GM23338 (cell line): ENCODE measurements around the gene RNU5B-1. TPM values are rescaled to one million over a fixed set of nuclear protein-coding genes. Genes with fewer than 3 reads are reported as not detected.
"Not testable (repeated sequence)": the region's sequence is repeated elsewhere in the genome, so short reads cannot be mapped to it uniquely, and the experiment has no call there.

ENCODE experiments used
- ATAC-seq: fragments of 200-7000 bp; cut with Tn5 transposase; 3 replicates; pipeline ENCODE4 v1.9.1; 2020
- DNase-seq: peaks from one replicate; pipeline ENCODE4 v3.0.0-alpha.2; 2015; ENCODE audit warnings: low spot score
- H2AFZ ChIP-seq: fragments of 200-600 bp; sonication (generic); 2 replicates; pipeline ENCODE4 v1.8.0; 2016; ENCODE audit warnings: antibody characterized with exemption, mild to moderate bottlenecking, moderate library complexity
- H3F3A ChIP-seq: fragments of 200-600 bp; sonication (generic); replicated peaks from 2 replicates; pipeline ENCODE4 v1.8.0; 2017; ENCODE audit warnings: antibody characterized with exemption, mixed run types, low read depth
- H3K27ac ChIP-seq: fragments of 200-600 bp; sonication (generic); 2 replicates; pipeline ENCODE4 v1.6.1; 2016; ENCODE audit warnings: low read depth
- H3K27me3 ChIP-seq: fragments of 200-600 bp; sonication (generic); 2 replicates; pipeline ENCODE4 v1.8.0; 2016; ENCODE audit warnings: mild to moderate bottlenecking, mixed run types, moderate library complexity; ENCODE audit not compliant: insufficient read depth
- H3K36me3 ChIP-seq: fragments of 200-600 bp; sonication (generic); 2 replicates; pipeline ENCODE4 v1.8.0; 2016; ENCODE audit warnings: mild to moderate bottlenecking; ENCODE audit not compliant: insufficient read depth
- H3K4me1 ChIP-seq: fragments of 200-600 bp; sonication (generic); 2 replicates; pipeline ENCODE4 v1.8.0; 2016; ENCODE audit warnings: mild to moderate bottlenecking, moderate library complexity; ENCODE audit not compliant: insufficient read depth
- H3K4me2 ChIP-seq: fragments of 200-600 bp; sonication (generic); 2 replicates; pipeline ENCODE4 v1.7.1; 2017; ENCODE audit warnings: mixed run types
- H3K4me3 ChIP-seq: fragments of 200-600 bp; sonication (generic); 2 replicates; pipeline ENCODE4 v1.6.1; 2016; ENCODE audit warnings: mixed run types
- H3K79me2 ChIP-seq: fragments of 200-600 bp; sonication (generic); replicated peaks from 2 replicates; pipeline ENCODE4 v1.8.0; 2017; ENCODE audit warnings: mild to moderate bottlenecking; ENCODE audit not compliant: insufficient read depth
- H3K9me2 ChIP-seq: fragments of 200-600 bp; sonication (generic); 2 replicates; pipeline ENCODE4 v1.8.0; 2017; ENCODE audit not compliant: insufficient read depth
- H4K20me1 ChIP-seq: fragments of 200-600 bp; sonication (generic); replicated peaks from 2 replicates; pipeline ENCODE4 v1.8.0; 2017; ENCODE audit warnings: mild to moderate bottlenecking; ENCODE audit not compliant: insufficient read depth
- H3K27ac Mint-ChIP-seq: 2 replicates; pipeline ENCODE4 v1.8.0; 2020; ENCODE audit warnings: inconsistent platforms, mild to moderate bottlenecking, moderate library complexity, mixed read lengths
- H3K27me3 Mint-ChIP-seq: 3 replicates; pipeline ENCODE4 v1.8.0; 2022; ENCODE audit warnings: low read depth, mild to moderate bottlenecking, moderate library complexity, mixed read lengths, inconsistent platforms; ENCODE audit not compliant: insufficient read depth, poor library complexity
- H3K36me3 Mint-ChIP-seq: 3 replicates; pipeline ENCODE4 v1.8.0; 2021; ENCODE audit warnings: low read depth, mild to moderate bottlenecking, inconsistent platforms, moderate library complexity, mixed read lengths
- H3K4me1 Mint-ChIP-seq: 3 replicates; pipeline ENCODE4 v1.8.0; 2020; ENCODE audit warnings: mild to moderate bottlenecking, inconsistent platforms, mixed read lengths
- H3K4me3 Mint-ChIP-seq: 3 replicates; pipeline ENCODE4 v1.8.0; 2021; ENCODE audit warnings: moderate library complexity, mild to moderate bottlenecking, inconsistent platforms, mixed read lengths
- H3K9me3 Mint-ChIP-seq: 3 replicates; pipeline ENCODE4 v1.8.0; 2020; ENCODE audit warnings: moderate library complexity, mild to moderate bottlenecking, inconsistent platforms, mixed read lengths
- CREB1 ChIP-seq: fragments of 250-450 bp; sonication (Bioruptor Pico); IDR thresholded peaks from 2 replicates; pipeline ENCODE4 v1.5.0; 2020; ENCODE audit warnings: low read depth, mild to moderate bottlenecking, moderate library complexity
- CTCF ChIP-seq, 2 experiments: fragments of 200-600 bp in 1 of 2; sonication (generic) in 1 of 2; conservative IDR thresholded peaks; 2 replicates each; pipeline versions ENCODE4 v1.5.1 to v1.6.1; 2016 to 2017; ENCODE audit warnings: antibody characterized with exemption in 2 of 2, low read depth in 2 of 2, mild to moderate bottlenecking in 2 of 2, moderate library complexity in 1 of 2
- ETS1 ChIP-seq: IDR thresholded peaks from 2 replicates; pipeline ENCODE4 v1.6.1; 2016; ENCODE audit warnings: antibody characterized with exemption
- EZH2 ChIP-seq: fragments of 200-600 bp; sonication (generic); IDR thresholded peaks from one replicate; pipeline ENCODE4 v1.8.0; 2017; ENCODE audit warnings: antibody characterized with exemption, mild to moderate bottlenecking, low read depth; ENCODE audit not compliant: unreplicated experiment
- EZH2phosphoT487 ChIP-seq: fragments of 200-600 bp; sonication (generic); IDR thresholded peaks from one replicate; pipeline ENCODE4 v1.8.1; 2018; ENCODE audit warnings: antibody characterized with exemption; ENCODE audit not compliant: unreplicated experiment
- JUNB ChIP-seq: IDR thresholded peaks from one replicate; pipeline ENCODE4 v1.6.1; 2016; ENCODE audit warnings: antibody characterized with exemption; ENCODE audit not compliant: unreplicated experiment
- NANOG ChIP-seq: IDR thresholded peaks from 2 replicates; pipeline ENCODE4 v1.6.1; 2016; ENCODE audit warnings: antibody characterized with exemption, borderline replicate concordance
- POLR2AphosphoS5 ChIP-seq: IDR thresholded peaks from 2 replicates; pipeline ENCODE4 v1.6.1; 2016; ENCODE audit warnings: antibody characterized with exemption, low read depth
- ZNF114 ChIP-seq: fragments of 250-450 bp; sonication (Bioruptor Pico); IDR thresholded peaks from 2 replicates; pipeline ENCODE4 v1.5.0; 2020; ENCODE audit warnings: mild to moderate bottlenecking, moderate library complexity
- polyA plus RNA-seq: library from polyadenylated mRNA; unstranded; fragments of >200 nt; fragmentation: Nextera tagmentation; extraction: Ambion mirVana; gene quantifications from 2 replicates; pipeline ENCODE4 v1.2.1, GENCODE V29; 2016
- total RNA-seq: library from RNA; depleted of rRNA; stranded (reverse); fragments of >200 nt; shearing (Covaris generic); gene quantifications from 2 replicates; pipeline ENCODE4 v1.2.3, GENCODE V29; 2014
- TF ChIP-seq, protein P1 (sequence below): fragments of 250-450 bp; sonication (Bioruptor Pico); IDR thresholded peaks from 2 replicates; pipeline ENCODE4 v1.5.0; 2020; ENCODE audit warnings: mild to moderate bottlenecking, moderate library complexity
- TF ChIP-seq, protein P2 (sequence below): IDR thresholded peaks from one replicate; pipeline ENCODE4 v1.6.1; 2018; ENCODE audit warnings: antibody characterized with exemption; ENCODE audit not compliant: unreplicated experiment

The RNU5B-1 gene
- total and polyA plus RNA-seq, 2 experiments from 2014 or later, result not detected

DNA sequence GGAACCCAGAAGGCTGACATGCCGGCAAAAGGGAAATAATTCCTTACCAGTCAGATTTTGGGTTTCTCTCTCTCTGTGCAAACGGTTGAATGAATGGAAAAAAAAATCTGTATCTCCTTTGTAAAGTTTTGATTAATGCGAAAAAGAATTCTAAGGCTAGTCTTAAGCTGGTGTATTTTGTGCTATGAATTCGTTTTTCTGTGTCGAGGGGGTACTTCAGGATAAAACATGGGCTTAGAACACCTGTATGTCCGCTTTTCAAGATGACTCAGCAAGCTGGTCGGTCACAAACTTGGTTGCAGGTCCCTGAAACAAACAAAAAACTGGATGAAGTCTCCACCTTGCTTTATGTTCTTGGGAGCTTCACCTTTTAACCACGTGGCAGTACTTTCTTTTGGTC, 44.9 kb downstream of the RNU5B-1 start:
- Histone ChIP-seq H3K27ac (no peak overlapping the region), H3K9me2 (no peaks in the 10 kb centered on the region), H3K27me3 (peaks cover 32% of the 10 kb centered on the region), H3K4me1 (peaks cover 2% of the 10 kb centered on the region), H4K20me1 (peaks cover 5% of the 10 kb centered on the region), H2AFZ (no peak overlapping the region), H3K36me3 (no peaks in the 10 kb centered on the region), H3K4me3 (no peak overlapping the region), H3K4me2 (no peak overlapping the region), H3K79me2 (no peaks in the 10 kb centered on the region), H3F3A (0 out of 2 replicates have a peak, but pooled peaks cover 2% of the 10 kb centered on the region)
- H3K36me3 Mint-ChIP-seq, result peaks cover 35% of the 10 kb centered on the region
- H3K27me3 Mint-ChIP-seq, result peaks cover 15% of the 10 kb centered on the region
- TF ChIP-seq EZH2 (no peak), NANOG (no peak), POLR2AphosphoS5 (no peak), CREB1 (CRISPR knock-in tag) (no peak), ZNF114 (CRISPR knock-in tag) (no peak), JUNB (no peak), CTCF (conservative IDR thresholded peaks at IDR 0.05; ENCODE audit: low read depth in 2 of 2) (no peak), EZH2phosphoT487 (no peak), ETS1 (no peak)
- TF ChIP-seq, protein P1, sequence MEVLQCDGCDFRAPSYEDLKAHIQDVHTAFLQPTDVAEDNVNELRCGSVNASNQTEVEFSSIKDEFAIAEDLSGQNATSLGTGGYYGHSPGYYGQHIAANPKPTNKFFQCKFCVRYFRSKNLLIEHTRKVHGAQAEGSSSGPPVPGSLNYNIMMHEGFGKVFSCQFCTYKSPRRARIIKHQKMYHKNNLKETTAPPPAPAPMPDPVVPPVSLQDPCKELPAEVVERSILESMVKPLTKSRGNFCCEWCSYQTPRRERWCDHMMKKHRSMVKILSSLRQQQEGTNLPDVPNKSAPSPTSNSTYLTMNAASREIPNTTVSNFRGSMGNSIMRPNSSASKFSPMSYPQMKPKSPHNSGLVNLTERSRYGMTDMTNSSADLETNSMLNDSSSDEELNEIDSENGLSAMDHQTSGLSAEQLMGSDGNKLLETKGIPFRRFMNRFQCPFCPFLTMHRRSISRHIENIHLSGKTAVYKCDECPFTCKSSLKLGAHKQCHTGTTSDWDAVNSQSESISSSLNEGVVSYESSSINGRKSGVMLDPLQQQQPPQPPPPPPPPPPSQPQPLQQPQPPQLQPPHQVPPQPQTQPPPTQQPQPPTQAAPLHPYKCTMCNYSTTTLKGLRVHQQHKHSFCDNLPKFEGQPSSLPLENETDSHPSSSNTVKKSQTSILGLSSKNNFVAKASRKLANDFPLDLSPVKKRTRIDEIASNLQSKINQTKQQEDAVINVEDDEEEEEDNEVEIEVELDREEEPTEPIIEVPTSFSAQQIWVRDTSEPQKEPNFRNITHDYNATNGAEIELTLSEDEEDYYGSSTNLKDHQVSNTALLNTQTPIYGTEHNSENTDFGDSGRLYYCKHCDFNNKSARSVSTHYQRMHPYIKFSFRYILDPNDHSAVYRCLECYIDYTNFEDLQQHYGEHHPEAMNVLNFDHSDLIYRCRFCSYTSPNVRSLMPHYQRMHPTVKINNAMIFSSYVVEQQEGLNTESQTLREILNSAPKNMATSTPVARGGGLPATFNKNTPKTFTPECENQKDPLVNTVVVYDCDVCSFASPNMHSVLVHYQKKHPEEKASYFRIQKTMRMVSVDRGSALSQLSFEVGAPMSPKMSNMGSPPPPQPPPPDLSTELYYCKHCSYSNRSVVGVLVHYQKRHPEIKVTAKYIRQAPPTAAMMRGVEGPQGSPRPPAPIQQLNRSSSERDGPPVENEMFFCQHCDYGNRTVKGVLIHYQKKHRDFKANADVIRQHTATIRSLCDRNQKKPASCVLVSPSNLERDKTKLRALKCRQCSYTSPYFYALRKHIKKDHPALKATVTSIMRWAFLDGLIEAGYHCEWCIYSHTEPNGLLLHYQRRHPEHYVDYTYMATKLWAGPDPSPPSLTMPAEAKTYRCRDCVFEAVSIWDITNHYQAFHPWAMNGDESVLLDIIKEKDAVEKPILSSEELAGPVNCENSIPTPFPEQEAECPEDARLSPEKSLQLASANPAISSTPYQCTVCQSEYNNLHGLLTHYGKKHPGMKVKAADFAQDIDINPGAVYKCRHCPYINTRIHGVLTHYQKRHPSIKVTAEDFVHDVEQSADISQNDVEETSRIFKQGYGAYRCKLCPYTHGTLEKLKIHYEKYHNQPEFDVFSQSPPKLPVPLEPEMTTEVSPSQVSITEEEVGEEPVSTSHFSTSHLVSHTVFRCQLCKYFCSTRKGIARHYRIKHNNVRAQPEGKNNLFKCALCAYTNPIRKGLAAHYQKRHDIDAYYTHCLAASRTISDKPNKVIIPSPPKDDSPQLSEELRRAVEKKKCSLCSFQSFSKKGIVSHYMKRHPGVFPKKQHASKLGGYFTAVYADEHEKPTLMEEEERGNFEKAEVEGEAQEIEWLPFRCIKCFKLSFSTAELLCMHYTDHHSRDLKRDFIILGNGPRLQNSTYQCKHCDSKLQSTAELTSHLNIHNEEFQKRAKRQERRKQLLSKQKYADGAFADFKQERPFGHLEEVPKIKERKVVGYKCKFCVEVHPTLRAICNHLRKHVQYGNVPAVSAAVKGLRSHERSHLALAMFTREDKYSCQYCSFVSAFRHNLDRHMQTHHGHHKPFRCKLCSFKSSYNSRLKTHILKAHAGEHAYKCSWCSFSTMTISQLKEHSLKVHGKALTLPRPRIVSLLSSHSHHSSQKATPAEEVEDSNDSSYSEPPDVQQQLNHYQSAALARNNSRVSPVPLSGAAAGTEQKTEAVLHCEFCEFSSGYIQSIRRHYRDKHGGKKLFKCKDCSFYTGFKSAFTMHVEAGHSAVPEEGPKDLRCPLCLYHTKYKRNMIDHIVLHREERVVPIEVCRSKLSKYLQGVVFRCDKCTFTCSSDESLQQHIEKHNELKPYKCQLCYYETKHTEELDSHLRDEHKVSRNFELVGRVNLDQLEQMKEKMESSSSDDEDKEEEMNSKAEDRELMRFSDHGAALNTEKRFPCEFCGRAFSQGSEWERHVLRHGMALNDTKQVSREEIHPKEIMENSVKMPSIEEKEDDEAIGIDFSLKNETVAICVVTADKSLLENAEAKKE (CRISPR knock-in tag), result no peak
- TF ChIP-seq, protein P2, sequence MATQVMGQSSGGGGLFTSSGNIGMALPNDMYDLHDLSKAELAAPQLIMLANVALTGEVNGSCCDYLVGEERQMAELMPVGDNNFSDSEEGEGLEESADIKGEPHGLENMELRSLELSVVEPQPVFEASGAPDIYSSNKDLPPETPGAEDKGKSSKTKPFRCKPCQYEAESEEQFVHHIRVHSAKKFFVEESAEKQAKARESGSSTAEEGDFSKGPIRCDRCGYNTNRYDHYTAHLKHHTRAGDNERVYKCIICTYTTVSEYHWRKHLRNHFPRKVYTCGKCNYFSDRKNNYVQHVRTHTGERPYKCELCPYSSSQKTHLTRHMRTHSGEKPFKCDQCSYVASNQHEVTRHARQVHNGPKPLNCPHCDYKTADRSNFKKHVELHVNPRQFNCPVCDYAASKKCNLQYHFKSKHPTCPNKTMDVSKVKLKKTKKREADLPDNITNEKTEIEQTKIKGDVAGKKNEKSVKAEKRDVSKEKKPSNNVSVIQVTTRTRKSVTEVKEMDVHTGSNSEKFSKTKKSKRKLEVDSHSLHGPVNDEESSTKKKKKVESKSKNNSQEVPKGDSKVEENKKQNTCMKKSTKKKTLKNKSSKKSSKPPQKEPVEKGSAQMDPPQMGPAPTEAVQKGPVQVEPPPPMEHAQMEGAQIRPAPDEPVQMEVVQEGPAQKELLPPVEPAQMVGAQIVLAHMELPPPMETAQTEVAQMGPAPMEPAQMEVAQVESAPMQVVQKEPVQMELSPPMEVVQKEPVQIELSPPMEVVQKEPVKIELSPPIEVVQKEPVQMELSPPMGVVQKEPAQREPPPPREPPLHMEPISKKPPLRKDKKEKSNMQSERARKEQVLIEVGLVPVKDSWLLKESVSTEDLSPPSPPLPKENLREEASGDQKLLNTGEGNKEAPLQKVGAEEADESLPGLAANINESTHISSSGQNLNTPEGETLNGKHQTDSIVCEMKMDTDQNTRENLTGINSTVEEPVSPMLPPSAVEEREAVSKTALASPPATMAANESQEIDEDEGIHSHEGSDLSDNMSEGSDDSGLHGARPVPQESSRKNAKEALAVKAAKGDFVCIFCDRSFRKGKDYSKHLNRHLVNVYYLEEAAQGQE, result no peak
- H3K27ac Mint-ChIP-seq, result no peak overlapping the region
- ATAC-seq (no peak), DNase-seq (no peak)
- H3K9me3 Mint-ChIP-seq, result peaks cover 32% of the 10 kb centered on the region
- no peak overlapping the region for H3K4me3 Mint-ChIP-seq
- H3K4me1 Mint-ChIP-seq, result peaks cover 21% of the 10 kb centered on the region

GRCh38 chr15:65351972-65352371, 47.5 kb downstream of the RNU5B-1 start:
- not testable (repeated sequence) for H3K4me3 Mint-ChIP-seq, H3K27ac Mint-ChIP-seq, H3K4me3 ChIP-seq, ATAC-seq, H3F3A ChIP-seq, H3K79me2 ChIP-seq, DNase-seq, H3K4me2 ChIP-seq, H2AFZ ChIP-seq, H3K36me3 ChIP-seq, H4K20me1 ChIP-seq, H3K27ac ChIP-seq, H3K9me2 ChIP-seq
- peaks cover 19% of the 10 kb centered on the region for H3K4me1 Mint-ChIP-seq
- peaks cover 39% of the 10 kb centered on the region for H3K36me3 Mint-ChIP-seq
- peaks cover 24% of the 10 kb centered on the region for H3K27me3 Mint-ChIP-seq
- peaks cover 33% of the 10 kb centered on the region for H3K9me3 Mint-ChIP-seq
- Histone ChIP-seq H3K4me1 (peaks cover 12% of the 10 kb centered on the region), H3K27me3 (peaks cover 55% of the 10 kb centered on the region)
